GM12891 (cell line): ENCODE measurements around the gene CAMK1G.

Experiments used
- POLR2A ChIP-seq: IDR thresholded peaks from 2 replicates; pipeline ENCODE4 v1.6.1; 2011; ENCODE audit warnings: low read depth, low read length, control low read depth
- POLR2AphosphoS5 ChIP-seq: IDR thresholded peaks from 2 replicates; pipeline ENCODE4 v1.6.1; 2011; ENCODE audit warnings: low read depth, low read length, control low read depth
- SPI1 ChIP-seq: IDR thresholded peaks from 2 replicates; pipeline ENCODE4 v1.6.1; 2011; ENCODE audit warnings: low read depth, low read length, control low read depth

- no peak for TF ChIP-seq POLR2A
- TF ChIP-seq POLR2AphosphoS5: no peak
- TF ChIP-seq SPI1: no peak
These were observed 62.3 kb downstream of the CAMK1G start for GRCh38 chr1:209645574-209646452.
